ENCODE data around the gene TMEM43. TPM values are rescaled to one million over a fixed set of nuclear protein-coding genes. Genes with fewer than 3 reads are reported as not detected.

TMEM43 gene
- total RNA-seq, 1 experiment from 2014 or later: 36.7 TPM

DNA sequence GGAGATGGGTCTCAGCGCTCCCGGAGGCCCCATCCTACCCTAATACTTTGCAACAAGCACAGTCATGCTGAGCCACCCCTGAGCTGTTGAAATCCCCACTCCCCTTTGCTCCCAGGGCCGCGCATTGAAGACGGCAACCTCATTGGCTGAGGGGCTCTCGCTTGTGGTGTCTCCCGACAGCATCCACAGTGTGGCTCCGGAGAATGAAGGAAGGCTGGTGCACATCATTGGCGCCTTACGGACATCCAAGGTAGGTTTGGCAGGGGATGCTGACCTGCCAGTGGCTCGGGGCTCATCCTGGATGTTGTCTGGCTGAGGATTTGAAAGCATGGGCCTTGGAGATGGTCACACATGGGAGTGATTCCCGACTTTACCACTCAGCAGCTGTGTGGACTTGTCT lies 5.9 kb downstream of the TMEM43 start:
- H3K79me1 ChIP-seq (ENCODE audit: insufficient read depth, low read depth, low read length, poor library complexity, severe bottlenecking): peaks cover 9% of the 10 kb centered on the region
- no peak overlapping the region for H2BK5ac ChIP-seq (ENCODE audit: insufficient read length, low read length)
- TF ChIP-seq, protein P1, sequence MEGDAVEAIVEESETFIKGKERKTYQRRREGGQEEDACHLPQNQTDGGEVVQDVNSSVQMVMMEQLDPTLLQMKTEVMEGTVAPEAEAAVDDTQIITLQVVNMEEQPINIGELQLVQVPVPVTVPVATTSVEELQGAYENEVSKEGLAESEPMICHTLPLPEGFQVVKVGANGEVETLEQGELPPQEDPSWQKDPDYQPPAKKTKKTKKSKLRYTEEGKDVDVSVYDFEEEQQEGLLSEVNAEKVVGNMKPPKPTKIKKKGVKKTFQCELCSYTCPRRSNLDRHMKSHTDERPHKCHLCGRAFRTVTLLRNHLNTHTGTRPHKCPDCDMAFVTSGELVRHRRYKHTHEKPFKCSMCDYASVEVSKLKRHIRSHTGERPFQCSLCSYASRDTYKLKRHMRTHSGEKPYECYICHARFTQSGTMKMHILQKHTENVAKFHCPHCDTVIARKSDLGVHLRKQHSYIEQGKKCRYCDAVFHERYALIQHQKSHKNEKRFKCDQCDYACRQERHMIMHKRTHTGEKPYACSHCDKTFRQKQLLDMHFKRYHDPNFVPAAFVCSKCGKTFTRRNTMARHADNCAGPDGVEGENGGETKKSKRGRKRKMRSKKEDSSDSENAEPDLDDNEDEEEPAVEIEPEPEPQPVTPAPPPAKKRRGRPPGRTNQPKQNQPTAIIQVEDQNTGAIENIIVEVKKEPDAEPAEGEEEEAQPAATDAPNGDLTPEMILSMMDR (conservative IDR thresholded peaks at IDR 0.05): no peak
- H3K4me2 ChIP-seq (ENCODE audit: insufficient read depth, insufficient read length, low read length): no peak overlapping the region
- H3K9me3 Mint-ChIP-seq: no peaks in the 10 kb centered on the region
- no peak overlapping the region for H2BK20ac ChIP-seq (ENCODE audit: low read depth, low read length, poor library complexity, severe bottlenecking)
- no peak overlapping the region for H2BK120ac ChIP-seq (ENCODE audit: low read depth, low read length, poor library complexity, severe bottlenecking)
- H3K27me3 ChIP-seq (ENCODE audit: insufficient read depth, low read length): no peaks in the 10 kb centered on the region
- no CpG with 5 or more reads among the region's 12 CpGs for WGBS (ENCODE audit: extremely low coverage, insufficient read length, low lambda C conversion rate)
- H3K79me2 ChIP-seq (ENCODE audit: insufficient read depth, low read length): peaks cover 3% of the 10 kb centered on the region; the same call in 1 of the 2 replicates
- H2AK5ac ChIP-seq (ENCODE audit: insufficient read length, low read length): no peak overlapping the region
- no peak overlapping the region for H4K8ac ChIP-seq (replicated peaks; ENCODE audit: insufficient read length, low read depth, low read length)
- no peak overlapping the region for H4K5ac ChIP-seq (ENCODE audit: insufficient read length, low read depth, low read length)
- H3K23me2 ChIP-seq (ENCODE audit: insufficient read length, low read depth, low read length, poor library complexity, severe bottlenecking): no peaks in the 10 kb centered on the region
- H3K18ac ChIP-seq (ENCODE audit: insufficient read length, low read depth, low read length): no peak overlapping the region
- H3K27me3 Mint-ChIP-seq (ENCODE audit: low read depth): no peaks in the 10 kb centered on the region
- no peak overlapping the region for H3K56ac ChIP-seq (ENCODE audit: insufficient read length, low read depth, low read length)
- H4K20me1 ChIP-seq (ENCODE audit: control insufficient read depth, insufficient read depth, insufficient read length): no peaks in the 10 kb centered on the region
- H2BK15ac ChIP-seq (ENCODE audit: low read depth, low read length): no peak overlapping the region
- H3K23ac ChIP-seq (ENCODE audit: insufficient read length, low read depth, low read length): no peak overlapping the region
- no peak overlapping the region for H3K4me3 Mint-ChIP-seq
- H3K4me1 ChIP-seq (ENCODE audit: insufficient read depth, low read length): no peaks in the 10 kb centered on the region
- no peak for DNase-seq
- no peaks in the 10 kb centered on the region for H3K9me3 ChIP-seq (ENCODE audit: control insufficient read depth, low read depth, low read length)
- no peak overlapping the region for H2AFZ ChIP-seq (ENCODE audit: low read length)
- no peak overlapping the region for H3K14ac ChIP-seq (ENCODE audit: insufficient read depth, low read length)
- peaks cover 6 to 8% of the 10 kb centered on the region in 2 experiments for H3K4me1 Mint-ChIP-seq
- H2BK12ac ChIP-seq (ENCODE audit: insufficient read length, low read depth, low read length): no peak overlapping the region
- H3K27ac Mint-ChIP-seq: no peak overlapping the region
- H3K9ac ChIP-seq (ENCODE audit: extremely low read depth, insufficient read length, low read length): no peak overlapping the region
- H3K4ac ChIP-seq (ENCODE audit: low read depth, low read length): no peak overlapping the region
- no peak overlapping the region for H4K91ac ChIP-seq (ENCODE audit: insufficient read length, low read depth, low read length)
- no peak overlapping the region for H3K27ac ChIP-seq (ENCODE audit: insufficient read length, low read depth, low read length)
- no peak overlapping the region for H3T11ph ChIP-seq (ENCODE audit: low read length)
- peaks cover 29 to 80% (median 73%) of the 10 kb centered on the region in 3 experiments; a peak in 6 of 7 replicates for H3K36me3 Mint-ChIP-seq (ENCODE audit: insufficient read depth in 1 of 3, low read depth in 3 of 3)
